ENCODE measurements around the gene RGP1.

Gene RGP1

GRCh38 chr9:35734096-35734495 lies 15.0 kb upstream of the RGP1 start:
- H3K27me3 Mint-ChIP-seq (ENCODE audit: low read depth) = no peaks in the 10 kb centered on the region
- H3K9me3 Mint-ChIP-seq = no peaks in the 10 kb centered on the region
- H3K4me1 Mint-ChIP-seq = peaks cover 8% of the 10 kb centered on the region
- TF ChIP-seq CTCF (IDR thresholded peaks at IDR 0.05; ENCODE audit: unreplicated experiment in 3 of 3) = no peak
- H3K36me3 Mint-ChIP-seq (ENCODE audit: low read depth) = peaks cover 39% of the 10 kb centered on the region
- H3K27ac Mint-ChIP-seq = no peak overlapping the region
- H3K4me3 Mint-ChIP-seq = peak overlapping the region; percentile 38 to 52 (median 49)

- peaks cover 57% of the 10 kb centered on the region for H3K36me3 Mint-ChIP-seq (ENCODE audit: low read depth)
- H3K4me1 Mint-ChIP-seq = peaks cover 8% of the 10 kb centered on the region
- H3K4me3 Mint-ChIP-seq = peak overlapping the region; percentile 47 to 72 (median 59)
- H3K27me3 Mint-ChIP-seq (ENCODE audit: low read depth) = no peaks in the 10 kb centered on the region
- no peaks in the 10 kb centered on the region for H3K9me3 Mint-ChIP-seq
- peak; percentile 62 to 76 (median 74) for TF ChIP-seq CTCF (IDR thresholded peaks at IDR 0.05; ENCODE audit: unreplicated experiment in 3 of 3)
- peak overlapping the region; percentile 0 to 58 (median 14) for H3K27ac Mint-ChIP-seq
Measured at GRCh38 chr9:35736201-35736633, 12.9 kb upstream of the RGP1 start.

GRCh38 chr9:35737143-35737542 lies 11.9 kb upstream of the RGP1 start:
- H3K4me3 Mint-ChIP-seq = no peak overlapping the region
- no peaks in the 10 kb centered on the region for H3K27me3 Mint-ChIP-seq (ENCODE audit: low read depth)
- peaks cover 8% of the 10 kb centered on the region for H3K4me1 Mint-ChIP-seq
- TF ChIP-seq CTCF (IDR thresholded peaks at IDR 0.05; ENCODE audit: unreplicated experiment in 3 of 3) = no peak
- H3K27ac Mint-ChIP-seq = no peak overlapping the region
- H3K9me3 Mint-ChIP-seq = no peaks in the 10 kb centered on the region
- H3K36me3 Mint-ChIP-seq (ENCODE audit: low read depth) = peaks cover 61% of the 10 kb centered on the region

- Mint-ChIP-seq H3K36me3 (ENCODE audit: low read depth) (peaks cover 66% of the 10 kb centered on the region), H3K4me3 (no peak overlapping the region), H3K4me1 (peaks cover 4% of the 10 kb centered on the region), H3K27ac (no peak overlapping the region), H3K9me3 (no peaks in the 10 kb centered on the region), H3K27me3 (ENCODE audit: low read depth) (no peaks in the 10 kb centered on the region)
- TF ChIP-seq CTCF (IDR thresholded peaks at IDR 0.05; ENCODE audit: unreplicated experiment in 3 of 3) = no peak
Measured at GRCh38 chr9:35738186-35738585, 10.9 kb upstream of the RGP1 start.

GRCh38 chr9:35738924-35739323 lies 10.2 kb upstream of the RGP1 start:
- Mint-ChIP-seq H3K9me3 (no peaks in the 10 kb centered on the region), H3K27ac (no peak overlapping the region), H3K27me3 (ENCODE audit: low read depth) (no peaks in the 10 kb centered on the region), H3K4me1 (peaks cover 5% of the 10 kb centered on the region), H3K36me3 (ENCODE audit: low read depth) (peaks cover 69% of the 10 kb centered on the region), H3K4me3 (no peak overlapping the region)
- TF ChIP-seq CTCF (IDR thresholded peaks at IDR 0.05; ENCODE audit: unreplicated experiment in 3 of 3) = no peak

- H3K4me3 Mint-ChIP-seq = no peak overlapping the region
- H3K27ac Mint-ChIP-seq = no peak overlapping the region
- no peaks in the 10 kb centered on the region for H3K9me3 Mint-ChIP-seq
- H3K27me3 Mint-ChIP-seq (ENCODE audit: low read depth) = no peaks in the 10 kb centered on the region
- H3K4me1 Mint-ChIP-seq = peaks cover 5% of the 10 kb centered on the region
- H3K36me3 Mint-ChIP-seq (ENCODE audit: low read depth) = peaks cover 71% of the 10 kb centered on the region
- TF ChIP-seq CTCF (IDR thresholded peaks at IDR 0.05; ENCODE audit: unreplicated experiment in 3 of 3) = no peak
Measured at GRCh38 chr9:35740243-35740642, 8.8 kb upstream of the RGP1 start.

Data from nephron (organoid).